Measurements from ENCODE around the gene MTHFS.
"Not testable (repeated sequence)": the region's sequence is repeated elsewhere in the genome, so short reads cannot be mapped to it uniquely, and the experiment has no call there.

DNA sequence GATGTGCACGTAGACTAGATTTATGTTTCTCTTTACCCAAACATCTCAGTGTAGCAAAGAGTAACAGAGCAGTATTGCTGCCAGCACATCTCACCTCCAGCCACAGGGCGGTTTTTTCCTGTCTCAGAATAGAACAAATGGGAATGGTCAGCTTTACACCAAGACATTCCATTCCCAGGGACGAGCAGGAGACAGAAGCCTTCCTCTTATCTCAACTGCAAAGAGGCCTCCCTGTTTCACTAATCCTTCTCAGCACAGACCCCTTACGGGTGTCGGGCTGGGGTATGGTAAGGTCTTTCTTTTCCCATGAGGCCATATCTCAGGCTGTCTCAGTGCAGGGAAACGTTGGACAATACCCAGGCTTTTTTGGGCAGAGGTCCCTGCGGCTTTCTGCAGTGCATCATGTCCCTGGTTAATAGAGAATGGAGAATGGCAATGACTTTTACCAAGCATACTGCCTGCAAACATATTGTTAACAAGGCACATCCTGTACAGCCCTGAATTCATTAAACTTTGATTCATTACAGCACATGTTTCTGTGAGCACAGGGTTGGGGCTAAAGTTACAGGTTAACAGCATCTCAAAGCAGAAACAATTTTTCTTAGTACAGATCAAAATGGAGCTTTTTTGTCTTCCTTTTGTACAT, 38.9 kb upstream of the MTHFS start:
- not testable (repeated sequence) for TF ChIP-seq EZH2 (IDR thresholded peaks at IDR 0.05; ENCODE audit: insufficient read depth, poor library complexity, severe bottlenecking); EZH2phosphoT487 (IDR thresholded peaks at IDR 0.05; ENCODE audit: insufficient read depth, low read depth)
